Endometrial microvascular endothelial cells (primary cell): Measurements from ENCODE around the gene DCXR. TPM values are rescaled to one million over a fixed set of nuclear protein-coding genes. Genes with fewer than 3 reads are reported as not detected.

Experiments
- in situ Hi-C: cut with HindIII; loops from 2 replicates; pipeline ENCODE4 v1.10.0; 2017; ENCODE audit warnings: low sequenced_read_pairs, low pct_unique_long_range_greater_than_20kb; ENCODE audit errors: inconsistent ontology term
- total RNA-seq: library from RNA; depleted of rRNA; stranded (reverse); fragments of >200 nt; gene quantifications from one replicate; pipeline ENCODE4 v1.2.3, GENCODE V29; 2015; ENCODE audit errors: inconsistent ontology term

Gene DCXR
- total RNA-seq, 1 donor from 2014 or later: 133 TPM

GRCh38 chr17:82005701-82006348, 31.7 kb downstream of the DCXR start:
- in situ Hi-C loops: no loop called here

- in situ Hi-C loops: no loop called here
Measured at GRCh38 chr17:82004517-82005455, 32.7 kb downstream of the DCXR start.

GRCh38 chr17:82003411-82004381, 33.8 kb downstream of the DCXR start:
- in situ Hi-C loops: no loop called here

- in situ Hi-C loops: no loop called here
Measured at GRCh38 chr17:82001571-82002056, 35.9 kb downstream of the DCXR start.

GRCh38 chr17:82000803-82001570, 36.5 kb downstream of the DCXR start:
- in situ Hi-C loops: no loop called here

GRCh38 chr17:81999976-82000802, 37.3 kb downstream of the DCXR start:
- in situ Hi-C loops: no loop called here

- in situ Hi-C loops: no loop called here
Measured at GRCh38 chr17:81999587-81999975, 37.9 kb downstream of the DCXR start.

GRCh38 chr17:81998691-81999438, 38.6 kb downstream of the DCXR start:
- in situ Hi-C loops: no loop called here

- in situ Hi-C loops: no loop called here
Measured at GRCh38 chr17:81998212-81998611, 39.3 kb downstream of the DCXR start.

GRCh38 chr17:81996757-81997441, 40.6 kb downstream of the DCXR start:
- in situ Hi-C loops: no loop called here

- in situ Hi-C loops: no loop called here
Measured at GRCh38 chr17:81996232-81996756, 41.2 kb downstream of the DCXR start.

- in situ Hi-C loops: no loop called here
Measured at GRCh38 chr17:81995463-81996231, 41.9 kb downstream of the DCXR start.

GRCh38 chr17:81994593-81995462, 42.7 kb downstream of the DCXR start:
- in situ Hi-C loops: no loop called here

- in situ Hi-C loops: no loop called here
Measured at GRCh38 chr17:81993729-81994592, 43.5 kb downstream of the DCXR start.
